Gastrocnemius medialis (tissue), 4 donors: ENCODE measurements around the gene MACROD2. TPM values are rescaled to one million over a fixed set of nuclear protein-coding genes. Genes with fewer than 3 reads are reported as not detected.
"Not testable (repeated sequence)": the region's sequence is repeated elsewhere in the genome, so short reads cannot be mapped to it uniquely, and the experiment has no call there.

Source experiments
- ATAC-seq, 2 donors: fragments of 150-250 bp; one replicate each; pipeline ENCODE4 v1.9.1; 2016
- DNase-seq, 2 donors: peaks; one replicate each; pipeline ENCODE4 v3.0.0-alpha.2; 2019
- H3K27ac ChIP-seq, 4 donors: fragments of 200-600 bp; sonication (generic); 1 replicate in 1 of 4; 2 replicates in 3 of 4; pipeline ENCODE4 v1.5.1; 2016 to 2018; ENCODE audit warnings: mild to moderate bottlenecking in 2 of 4, moderate library complexity in 1 of 4
- H3K27me3 ChIP-seq, 3 donors: fragments of 200-600 bp; sonication (generic) in 2 of 3; 1 replicate in 1 of 3; 2 replicates in 2 of 3; pipeline versions ENCODE4 v1.5.1 to v1.6.0; 2016 to 2019; ENCODE audit warnings: mild to moderate bottlenecking in 1 of 3, moderate library complexity in 1 of 3
- H3K36me3 ChIP-seq, 2 donors: fragments of 200-600 bp; sonication (generic) in 1 of 2; one replicate each; pipeline ENCODE4 v1.5.1; 2017 to 2018
- H3K4me1 ChIP-seq, 2 donors: fragments of 200-600 bp; sonication (generic) in 1 of 2; one replicate each; pipeline ENCODE4 v1.5.1; 2016 to 2017; ENCODE audit warnings: mild to moderate bottlenecking in 2 of 2
- H3K4me3 ChIP-seq, 4 donors: fragments of 200-600 bp; sonication (generic) in 3 of 4; 1 replicate in 1 of 4; 2 replicates in 3 of 4; pipeline ENCODE4 v1.5.1; 2016 to 2019; ENCODE audit warnings: mild to moderate bottlenecking in 2 of 4
- H3K9me3 ChIP-seq, 3 donors: fragments of 200-600 bp; sonication (generic) in 2 of 3; 1 replicate in 1 of 3; 2 replicates in 2 of 3; pipeline ENCODE4 v1.5.1; 2016 to 2019
- CTCF ChIP-seq, 5 experiments: fragments of 450-650 bp in 3 of 5; fragments of 200-600 bp in 2 of 5; sonication (generic) in 2 of 5; IDR thresholded peaks in 4 of 5; conservative IDR thresholded peaks in 1 of 5; 1 replicate in 4 of 5; 2 replicates in 1 of 5; pipeline ENCODE4 v1.5.1; 2016 to 2019; ENCODE audit warnings: antibody characterized with exemption in 5 of 5, mild to moderate bottlenecking in 3 of 5, moderate library complexity in 3 of 5
- POLR2A ChIP-seq, 2 donors: fragments of 450-650 bp; IDR thresholded peaks; one replicate each; pipeline ENCODE4 v1.6.1; 2017; ENCODE audit warnings: antibody characterized with exemption in 2 of 2, mild to moderate bottlenecking in 2 of 2, moderate library complexity in 2 of 2
- in situ Hi-C, 4 donors: fragments of 200-750 bp; cut with MboI; loops; one replicate each; pipeline versions ENCODE4 v1.15.0 to v1.8.0; 2017; ENCODE audit warnings: low sequenced_read_pairs in 4 of 4
- intact Hi-C: fragments of 100-400 bp; cut with DNase I; formaldehyde crosslinking; loops from one replicate; pipeline ENCODE4 v1.15.1; 2023; ENCODE audit warnings: low total_unique reads
- total RNA-seq, 4 donors: library from RNA; depleted of rRNA; stranded (reverse); fragments of >200 nt; gene quantifications; one replicate each; pipeline versions ENCODE4 v1.1.0 to v1.2.3, GENCODE V29; 2016

The MACROD2 gene
- total RNA-seq, 4 donors from 2014 or later = 1.8 to 10.2 (median 3.6) TPM

- Histone ChIP-seq H3K4me1 (peaks cover 13 to 18% of the 10 kb centered on the region in 2 donors), H3K27me3 (no peaks in the 10 kb centered on the region), H3K36me3 (no peaks in the 10 kb centered on the region), H3K9me3 (no peaks in the 10 kb centered on the region), H3K4me3 (no peak overlapping the region), H3K27ac (no peak overlapping the region)
- no peak for DNase-seq
- TF ChIP-seq CTCF (IDR thresholded peaks at IDR 0.05 in 4 of 5, conservative IDR thresholded peaks at IDR 0.05 in 1 of 5) (no peak), POLR2A (IDR thresholded peaks at IDR 0.05) (no peak)
- no peak for ATAC-seq
- intact Hi-C loops = no loop called here
- in situ Hi-C loops = no loop called here
These were observed 930.0 kb downstream of the MACROD2 start for GRCh38 chr20:14925300-14925699.

GRCh38 chr20:14926436-14926835, 931.1 kb downstream of the MACROD2 start:
- ATAC-seq, H3K4me3 ChIP-seq, H3K9me3 ChIP-seq, in situ Hi-C loops, H3K27me3 ChIP-seq, DNase-seq, intact Hi-C loops, H3K27ac ChIP-seq, H3K36me3 ChIP-seq: not testable (repeated sequence)
- H3K4me1 ChIP-seq = peaks cover 12 to 16% of the 10 kb centered on the region in 2 donors

- Histone ChIP-seq H3K4me3 (no peak overlapping the region), H3K36me3 (no peaks in the 10 kb centered on the region)
- no peak for TF ChIP-seq CTCF (IDR thresholded peaks at IDR 0.05 in 4 of 5, conservative IDR thresholded peaks at IDR 0.05 in 1 of 5)
- no peak for TF ChIP-seq POLR2A (IDR thresholded peaks at IDR 0.05)
These were observed 932.8 kb downstream of the MACROD2 start for GRCh38 chr20:14928083-14928482.

GRCh38 chr20:14929388-14929787, 934.1 kb downstream of the MACROD2 start:
- intact Hi-C loops = no loop called here
- DNase-seq = no peak
- TF ChIP-seq CTCF (IDR thresholded peaks at IDR 0.05 in 4 of 5, conservative IDR thresholded peaks at IDR 0.05 in 1 of 5) = no peak
- no peak for TF ChIP-seq POLR2A (IDR thresholded peaks at IDR 0.05)
- in situ Hi-C loops = no loop called here
- Histone ChIP-seq H3K9me3 (no peaks in the 10 kb centered on the region), H3K4me1 (peaks cover 11% of the 10 kb centered on the region in 2 donors), H3K36me3 (no peaks in the 10 kb centered on the region), H3K27me3 (no peaks in the 10 kb centered on the region), H3K4me3 (no peak overlapping the region), H3K27ac (no peak overlapping the region)
- ATAC-seq = no peak

More at GRCh38 chr20:14928083-14928482, 932.8 kb downstream of the MACROD2 start:
- Histone ChIP-seq H3K9me3 (no peaks in the 10 kb centered on the region), H3K4me1 (peaks cover 12% of the 10 kb centered on the region in 2 donors), H3K27ac (no peak overlapping the region), H3K27me3 (no peaks in the 10 kb centered on the region)
- ATAC-seq (no peak), DNase-seq (no peak)
- intact Hi-C loops = no loop called here
- in situ Hi-C loops = no loop called here

- TF ChIP-seq CTCF (IDR thresholded peaks at IDR 0.05 in 4 of 5, conservative IDR thresholded peaks at IDR 0.05 in 1 of 5) = no peak
- TF ChIP-seq POLR2A (IDR thresholded peaks at IDR 0.05) = no peak
- no peaks in the 10 kb centered on the region for H3K27me3 ChIP-seq
- H3K27ac ChIP-seq = no peak overlapping the region
- no peak overlapping the region for H3K4me3 ChIP-seq
- DNase-seq = no peak
- intact Hi-C loops (no loop called here), in situ Hi-C loops (no loop called here)
- H3K9me3 ChIP-seq = no peaks in the 10 kb centered on the region
- no peaks in the 10 kb centered on the region for H3K4me1 ChIP-seq
- no peak for ATAC-seq
- no peaks in the 10 kb centered on the region for H3K36me3 ChIP-seq
These were observed 936.7 kb downstream of the MACROD2 start for GRCh38 chr20:14932040-14932439.
